ENCODE measurements around the gene TRAPPC2L.

Gene TRAPPC2L

DNA sequence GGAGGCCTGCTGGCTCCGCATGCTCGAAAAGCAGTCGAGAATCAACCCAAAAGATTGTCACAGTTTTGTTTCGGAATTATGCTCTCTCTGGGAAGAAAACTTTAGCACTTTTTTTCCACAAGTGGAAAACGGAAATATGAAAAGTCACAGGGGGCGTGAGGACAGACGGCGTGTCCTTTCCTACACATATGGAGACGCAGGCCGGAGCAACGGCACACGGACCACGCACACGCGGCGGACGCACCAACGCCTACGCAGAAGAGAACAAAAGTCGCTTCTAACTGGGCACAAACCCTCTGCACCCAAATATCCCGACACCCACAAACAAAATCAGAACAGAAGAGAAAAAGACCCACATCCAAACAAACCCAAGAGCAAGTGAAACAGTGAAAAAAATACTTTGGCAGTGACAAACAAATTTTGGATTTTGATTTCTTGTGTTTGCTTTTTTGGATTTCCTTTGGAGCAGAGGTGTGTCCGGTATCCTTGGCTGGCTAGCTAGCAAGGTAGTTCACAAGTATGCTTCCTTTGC, 18.8 kb downstream of the TRAPPC2L start:
- H2BK120ac ChIP-seq (ENCODE audit: insufficient read depth, low read length, poor library complexity) = no peak overlapping the region
- no peak for DNase-seq
- H4K8ac ChIP-seq (ENCODE audit: low read depth, low read length) = no peak overlapping the region
- H4K12ac ChIP-seq (ENCODE audit: low read depth, low read length) = no peak overlapping the region
- no peak overlapping the region for H2BK12ac ChIP-seq (ENCODE audit: low read length)
- no peak overlapping the region for H2BK5ac ChIP-seq (ENCODE audit: low read depth, low read length, poor library complexity)
- H3K9me3 ChIP-seq (ENCODE audit: insufficient read depth, low read depth, low read length) = no peaks in the 10 kb centered on the region
- H3K27ac ChIP-seq (ENCODE audit: low read depth, low read length) = no peak overlapping the region
- no peak overlapping the region for H2AFZ ChIP-seq (ENCODE audit: insufficient read depth, low read length, poor library complexity)
- no peaks in the 10 kb centered on the region for H3K27me3 ChIP-seq (ENCODE audit: insufficient read depth, low read length)
- H3K4me1 ChIP-seq (ENCODE audit: control insufficient read depth in 1 of 2, insufficient read depth in 2 of 2, low read length in 2 of 2) = no peaks in the 10 kb centered on the region
- H3K23ac ChIP-seq (ENCODE audit: low read length) = no peak overlapping the region
- no peak overlapping the region for H3K4me3 ChIP-seq (ENCODE audit: low read depth, low read length)
- H3K36me3 ChIP-seq (ENCODE audit: control insufficient read depth in 1 of 2, insufficient read depth in 2 of 2, low read length in 2 of 2) = no peaks in the 10 kb centered on the region
- H3K4me2 ChIP-seq (ENCODE audit: low read length) = no peak overlapping the region
- H3K9ac ChIP-seq (ENCODE audit: low read length) = no peak overlapping the region
- H3K79me1 ChIP-seq (ENCODE audit: low read length) = no peaks in the 10 kb centered on the region
- no peaks in the 10 kb centered on the region for H3K79me2 ChIP-seq (ENCODE audit: control insufficient read depth, insufficient read depth, low read length, poor library complexity)
- no peak overlapping the region for H2AK5ac ChIP-seq (ENCODE audit: low read length)
- no CpG with 5 or more reads among the region's 22 CpGs for WGBS (ENCODE audit: extremely low coverage, insufficient coverage, insufficient read length)
- H3K4ac ChIP-seq (ENCODE audit: low read depth, low read length) = no peak overlapping the region
- no peak overlapping the region for H3K18ac ChIP-seq (ENCODE audit: low read length)
- no peak overlapping the region for H4K91ac ChIP-seq (ENCODE audit: low read depth, low read length)
- no peak overlapping the region for H3K14ac ChIP-seq (ENCODE audit: low read length)

DNA sequence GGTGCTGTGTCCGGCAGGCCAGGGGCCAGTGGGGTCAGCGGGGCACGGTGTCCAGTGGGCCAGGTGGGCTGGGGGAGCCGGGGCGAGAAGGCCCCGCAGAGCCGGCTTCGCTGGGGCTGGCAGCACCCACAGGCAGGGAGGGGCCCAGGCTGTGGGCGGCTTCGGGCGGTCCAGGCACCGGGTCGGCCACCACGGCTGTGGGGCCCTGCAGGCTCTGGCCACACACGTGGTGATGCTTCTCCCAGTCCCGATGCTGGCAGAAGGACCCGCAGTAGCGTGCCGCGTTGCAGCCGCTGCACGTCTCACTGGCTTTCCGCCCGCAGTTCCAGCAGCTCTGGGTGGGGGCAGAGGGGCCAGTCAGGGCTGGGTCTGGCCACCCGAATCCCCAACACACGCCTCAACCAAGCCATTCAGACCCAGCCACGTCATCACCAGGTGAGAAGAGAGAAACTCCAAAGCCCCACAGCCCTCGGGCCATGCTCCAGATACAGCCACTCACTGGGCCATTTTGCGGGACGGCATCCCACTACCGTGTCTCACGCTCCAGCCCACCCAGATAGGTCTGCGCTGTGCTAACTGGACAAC, 20.1 kb downstream of the TRAPPC2L start:
- H4K8ac ChIP-seq (ENCODE audit: low read depth, low read length) = no peak overlapping the region
- no peaks in the 10 kb centered on the region for H3K9me3 ChIP-seq (ENCODE audit: insufficient read depth, low read depth, low read length)
- H4K91ac ChIP-seq (ENCODE audit: low read depth, low read length) = no peak overlapping the region
- no peaks in the 10 kb centered on the region for H3K79me2 ChIP-seq (ENCODE audit: control insufficient read depth, insufficient read depth, low read length, poor library complexity)
- H3K4ac ChIP-seq (ENCODE audit: low read depth, low read length) = no peak overlapping the region
- H3K4me3 ChIP-seq (ENCODE audit: low read depth, low read length) = no peak overlapping the region
- no peak overlapping the region for H3K18ac ChIP-seq (ENCODE audit: low read length)
- H3K4me1 ChIP-seq (ENCODE audit: control insufficient read depth in 1 of 2, insufficient read depth in 2 of 2, low read length in 2 of 2) = no peaks in the 10 kb centered on the region
- H3K36me3 ChIP-seq (ENCODE audit: control insufficient read depth in 1 of 2, insufficient read depth in 2 of 2, low read length in 2 of 2) = no peaks in the 10 kb centered on the region
- no peak overlapping the region for H2AK5ac ChIP-seq (ENCODE audit: low read length)
- no peak overlapping the region for H2AFZ ChIP-seq (ENCODE audit: insufficient read depth, low read length, poor library complexity)
- DNase-seq = no peak
- no peak overlapping the region for H3K23ac ChIP-seq (ENCODE audit: low read length)
- H3K4me2 ChIP-seq (ENCODE audit: low read length) = no peak overlapping the region
- WGBS (ENCODE audit: extremely low coverage, insufficient coverage, insufficient read length) = no CpG with 5 or more reads among the region's 33 CpGs
- no peaks in the 10 kb centered on the region for H3K79me1 ChIP-seq (ENCODE audit: low read length)
- no peaks in the 10 kb centered on the region for H3K27me3 ChIP-seq (ENCODE audit: insufficient read depth, low read length)
- H2BK5ac ChIP-seq (ENCODE audit: low read depth, low read length, poor library complexity) = no peak overlapping the region
- H3K9ac ChIP-seq (ENCODE audit: low read length) = no peak overlapping the region
- no peak overlapping the region for H3K14ac ChIP-seq (ENCODE audit: low read length)
- H2BK120ac ChIP-seq (ENCODE audit: insufficient read depth, low read length, poor library complexity) = no peak overlapping the region
- no peak overlapping the region for H3K27ac ChIP-seq (ENCODE audit: low read depth, low read length)
- no peak overlapping the region for H4K12ac ChIP-seq (ENCODE audit: low read depth, low read length)
- no peak overlapping the region for H2BK12ac ChIP-seq (ENCODE audit: low read length)

DNA sequence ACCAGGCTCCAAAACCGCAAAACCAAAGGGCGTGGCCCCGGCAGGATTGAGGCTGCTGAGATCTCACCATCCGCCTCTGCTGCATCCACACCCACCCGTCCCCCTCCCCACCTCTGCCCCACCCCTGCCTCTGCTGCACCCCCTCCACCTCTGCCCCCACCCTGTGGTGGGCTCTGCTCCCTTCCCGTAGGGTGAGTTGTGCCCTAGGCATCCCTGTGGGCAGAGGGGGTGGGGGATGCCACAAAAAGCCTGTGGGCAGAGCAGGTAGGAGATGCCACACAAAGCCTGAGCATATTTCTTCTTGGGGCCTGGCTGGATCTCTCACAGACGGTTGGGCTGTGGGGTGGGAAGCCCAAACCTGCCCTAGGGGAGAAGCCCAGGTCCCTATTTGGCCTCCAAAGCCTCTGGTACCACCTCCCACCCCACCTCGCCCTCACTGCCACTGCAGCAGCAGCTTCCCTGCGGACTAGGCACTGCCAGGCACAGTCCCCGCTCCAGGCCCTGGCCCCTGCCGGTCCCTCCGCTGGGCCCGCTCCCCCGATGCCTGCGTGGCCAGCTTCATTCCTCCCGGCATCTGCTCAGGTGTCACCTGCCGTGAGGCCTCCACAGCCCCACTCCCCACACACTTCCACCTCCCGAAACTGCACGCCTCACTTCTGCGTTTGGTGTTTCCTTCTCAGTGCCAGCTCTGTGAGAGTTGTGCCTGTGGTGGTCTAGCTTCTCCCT, 20.8 kb downstream of the TRAPPC2L start:
- Histone ChIP-seq H2BK120ac (ENCODE audit: insufficient read depth, low read length, poor library complexity) (no peak overlapping the region), H2BK5ac (ENCODE audit: low read depth, low read length, poor library complexity) (no peak overlapping the region), H3K4me2 (ENCODE audit: low read length) (no peak overlapping the region), H3K14ac (ENCODE audit: low read length) (no peak overlapping the region), H3K79me2 (ENCODE audit: control insufficient read depth, insufficient read depth, low read length, poor library complexity) (no peaks in the 10 kb centered on the region), H3K4ac (ENCODE audit: low read depth, low read length) (no peak overlapping the region), H3K23ac (ENCODE audit: low read length) (no peak overlapping the region), H3K27ac (ENCODE audit: low read depth, low read length) (no peak overlapping the region), H3K4me3 (ENCODE audit: low read depth, low read length) (no peak overlapping the region), H3K79me1 (ENCODE audit: low read length) (no peaks in the 10 kb centered on the region), H4K8ac (ENCODE audit: low read depth, low read length) (no peak overlapping the region), H4K91ac (ENCODE audit: low read depth, low read length) (no peak overlapping the region), H3K18ac (ENCODE audit: low read length) (no peak overlapping the region), H3K9ac (ENCODE audit: low read length) (no peak overlapping the region), H3K4me1 (ENCODE audit: control insufficient read depth in 1 of 2, insufficient read depth in 2 of 2, low read length in 2 of 2) (no peaks in the 10 kb centered on the region), H2AFZ (ENCODE audit: insufficient read depth, low read length, poor library complexity) (no peak overlapping the region), H3K27me3 (ENCODE audit: insufficient read depth, low read length) (no peaks in the 10 kb centered on the region), H4K12ac (ENCODE audit: low read depth, low read length) (no peak overlapping the region), H2AK5ac (ENCODE audit: low read length) (no peak overlapping the region), H3K9me3 (ENCODE audit: insufficient read depth, low read depth, low read length) (peaks cover 4% of the 10 kb centered on the region), H2BK12ac (ENCODE audit: low read length) (no peak overlapping the region), H3K36me3 (ENCODE audit: control insufficient read depth in 1 of 2, insufficient read depth in 2 of 2, low read length in 2 of 2) (no peaks in the 10 kb centered on the region)
- no peak for DNase-seq
- no CpG with 5 or more reads among the region's 20 CpGs for WGBS (ENCODE audit: extremely low coverage, insufficient coverage, insufficient read length)

DNA sequence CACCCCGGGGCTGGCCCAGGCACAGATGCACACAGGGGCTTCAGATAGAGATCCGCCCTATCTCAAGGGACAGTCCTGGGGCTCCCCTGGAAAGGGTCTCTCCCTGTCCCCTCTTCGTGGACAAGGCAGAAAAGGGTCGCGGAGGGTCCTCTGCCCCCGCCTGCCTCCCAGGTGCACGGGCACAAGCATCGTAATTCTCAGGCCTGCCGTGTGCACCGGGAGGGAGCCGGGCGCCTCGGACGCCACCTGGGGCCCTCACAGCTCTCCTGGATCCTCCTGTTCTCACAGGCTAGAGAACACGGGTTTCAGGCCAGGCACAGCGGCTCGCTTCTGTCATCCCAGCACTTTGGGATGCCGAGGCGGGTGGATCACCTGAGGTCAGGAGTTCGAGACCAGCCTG, 21.4 kb downstream of the TRAPPC2L start:
- no peak overlapping the region for H2BK12ac ChIP-seq (ENCODE audit: low read length)
- no peaks in the 10 kb centered on the region for H3K27me3 ChIP-seq (ENCODE audit: insufficient read depth, low read length)
- WGBS (ENCODE audit: extremely low coverage, insufficient coverage, insufficient read length) = no CpG with 5 or more reads among the region's 20 CpGs

More for the DNA sequence above, 21.4 kb downstream of the TRAPPC2L start:
- no peak for DNase-seq
- no peak overlapping the region for H3K27ac ChIP-seq (ENCODE audit: low read depth, low read length)
- no peak overlapping the region for H2BK5ac ChIP-seq (ENCODE audit: low read depth, low read length, poor library complexity)
- H3K79me1 ChIP-seq (ENCODE audit: low read length) = no peaks in the 10 kb centered on the region
- no peak overlapping the region for H3K4ac ChIP-seq (ENCODE audit: low read depth, low read length)
- no peak overlapping the region for H4K12ac ChIP-seq (ENCODE audit: low read depth, low read length)
- H3K9me3 ChIP-seq (ENCODE audit: insufficient read depth, low read depth, low read length) = peaks cover 4% of the 10 kb centered on the region
- no peak overlapping the region for H3K4me3 ChIP-seq (ENCODE audit: low read depth, low read length)
- H3K4me1 ChIP-seq (ENCODE audit: control insufficient read depth in 1 of 2, insufficient read depth in 2 of 2, low read length in 2 of 2) = no peaks in the 10 kb centered on the region
- no peak overlapping the region for H4K91ac ChIP-seq (ENCODE audit: low read depth, low read length)
- H3K14ac ChIP-seq (ENCODE audit: low read length) = no peak overlapping the region
- no peak overlapping the region for H3K18ac ChIP-seq (ENCODE audit: low read length)
- H3K36me3 ChIP-seq (ENCODE audit: control insufficient read depth in 1 of 2, insufficient read depth in 2 of 2, low read length in 2 of 2) = no peaks in the 10 kb centered on the region
- no peak overlapping the region for H2AK5ac ChIP-seq (ENCODE audit: low read length)
- H2AFZ ChIP-seq (ENCODE audit: insufficient read depth, low read length, poor library complexity) = no peak overlapping the region
- no peak overlapping the region for H3K4me2 ChIP-seq (ENCODE audit: low read length)
- no peak overlapping the region for H4K8ac ChIP-seq (ENCODE audit: low read depth, low read length)
- no peaks in the 10 kb centered on the region for H3K79me2 ChIP-seq (ENCODE audit: control insufficient read depth, insufficient read depth, low read length, poor library complexity)
- no peak overlapping the region for H2BK120ac ChIP-seq (ENCODE audit: insufficient read depth, low read length, poor library complexity)
- H3K23ac ChIP-seq (ENCODE audit: low read length) = no peak overlapping the region
- H3K9ac ChIP-seq (ENCODE audit: low read length) = no peak overlapping the region
